GM12873 (cell line): ENCODE measurements around the gene UVRAG.

Source experiments
- CTCF ChIP-seq: IDR thresholded peaks from 2 replicates; pipeline ENCODE4 v1.5.1; 2012; ENCODE audit warnings: low read depth, mild to moderate bottlenecking, moderate library complexity, low read length, control low read depth; ENCODE audit not compliant: insufficient read depth; ENCODE audit errors: missing control alignments

Gene UVRAG

GRCh38 chr11:75849894-75850293, 34.9 kb downstream of the UVRAG start:
- no peak for TF ChIP-seq CTCF

- TF ChIP-seq CTCF, result no peak
Observed at GRCh38 chr11:75850787-75851186, 35.8 kb downstream of the UVRAG start.

DNA sequence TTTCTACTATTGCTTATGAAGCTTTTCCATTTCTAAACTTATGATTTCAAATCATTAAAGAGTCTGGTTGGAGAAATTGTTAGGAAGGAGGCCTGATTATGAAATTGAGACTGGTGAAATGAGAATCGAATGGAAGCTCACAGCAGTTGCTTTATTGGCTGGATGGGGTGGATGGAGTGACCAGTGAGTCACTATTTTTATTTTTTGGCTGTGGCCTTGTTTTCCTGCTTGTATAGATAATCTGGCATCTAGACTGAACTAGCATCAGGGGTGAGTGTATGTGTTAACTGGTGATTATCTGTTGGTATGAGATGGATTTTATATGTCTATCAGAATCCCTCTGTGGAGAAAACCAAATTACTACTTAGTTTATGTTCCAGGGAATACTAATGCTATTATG, 36.2 kb downstream of the UVRAG start:
- no peak for TF ChIP-seq CTCF

- no peak for TF ChIP-seq CTCF
Observed at GRCh38 chr11:75852406-75853017, 37.5 kb downstream of the UVRAG start.

DNA sequence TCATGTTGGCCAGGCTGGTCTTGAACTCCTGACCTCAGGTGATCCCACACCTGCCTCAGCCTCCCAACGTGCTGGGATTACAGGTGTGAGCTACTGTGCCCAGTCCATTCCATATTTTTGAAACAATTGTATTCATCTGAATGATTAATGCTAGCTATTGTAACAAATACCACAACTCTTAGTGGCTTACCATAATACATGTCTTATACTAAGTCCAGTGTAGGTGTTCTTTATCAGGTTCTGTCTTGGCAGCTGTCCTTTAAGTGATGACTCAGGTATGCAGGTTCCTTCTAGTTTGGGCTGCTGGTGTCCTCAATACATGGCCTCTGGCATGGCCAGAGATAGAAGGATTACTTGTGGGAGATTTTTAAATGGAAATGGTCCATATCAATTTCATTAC, 39.0 kb downstream of the UVRAG start:
- no peak for TF ChIP-seq CTCF

DNA sequence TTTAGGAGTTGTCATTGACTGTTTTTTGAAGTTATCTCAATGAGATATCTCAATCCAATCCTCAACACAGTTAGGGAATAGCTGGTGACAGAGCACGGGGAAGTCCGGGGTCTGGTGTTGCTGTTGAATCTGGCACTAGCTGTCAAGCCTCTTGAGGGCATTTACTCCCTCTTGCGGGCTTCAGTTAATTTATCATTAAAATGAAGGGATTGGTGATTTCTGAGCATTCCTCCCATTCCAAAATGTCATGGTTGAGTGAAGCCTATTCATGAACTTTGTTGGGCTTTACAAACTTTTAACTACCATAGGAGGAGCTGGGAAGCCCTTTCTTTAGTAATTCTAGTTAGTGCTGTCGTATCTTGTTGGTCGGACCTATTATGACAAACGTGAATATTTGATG, 40.2 kb downstream of the UVRAG start:
- no peak for TF ChIP-seq CTCF

DNA sequence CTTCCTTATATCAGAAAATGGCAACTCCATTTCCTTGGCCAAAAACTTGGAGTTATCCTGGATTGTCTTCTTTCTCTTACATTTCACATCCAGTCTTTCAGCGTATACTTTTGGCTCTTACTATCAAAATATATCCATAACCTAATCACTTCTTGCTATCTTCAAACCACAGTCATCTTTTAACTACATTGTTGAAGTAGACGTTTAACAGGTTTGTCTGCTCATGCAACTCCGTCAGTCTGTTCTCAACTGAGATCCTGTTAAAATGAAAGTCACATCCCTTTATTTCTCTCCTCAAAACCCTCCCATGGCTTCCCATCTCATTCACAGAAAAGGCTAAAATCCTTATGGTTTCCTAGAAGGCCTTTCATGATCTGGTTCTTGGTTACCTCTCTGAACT, 41.9 kb downstream of the UVRAG start:
- no peak for TF ChIP-seq CTCF

- TF ChIP-seq CTCF, result no peak
Observed at GRCh38 chr11:75858042-75858441, 43.0 kb downstream of the UVRAG start.
